Measurements from ENCODE around the gene FOXO6. TPM values are rescaled to one million over a fixed set of nuclear protein-coding genes. Genes with fewer than 3 reads are reported as not detected.

Gene FOXO6
- total RNA-seq, 1 experiment from 2014 or later = 6.1 TPM

- Histone ChIP-seq H3K4me1 (ENCODE audit: insufficient read depth, low read length, poor library complexity, severe bottlenecking) (no peaks in the 10 kb centered on the region), H3K27me3 (replicated peaks; ENCODE audit: insufficient read depth, low read depth, low read length, poor library complexity) (no peaks in the 10 kb centered on the region), H3K36me3 (ENCODE audit: insufficient read depth, low read length, poor library complexity, severe bottlenecking) (no peaks in the 10 kb centered on the region), H3K27ac (ENCODE audit: low read depth, low read length, poor library complexity, severe bottlenecking) (no peak overlapping the region), H3K9me3 (ENCODE audit: low read depth, low read length, poor library complexity, severe bottlenecking) (no peaks in the 10 kb centered on the region), H3K4me3 (ENCODE audit: low read depth, low read length, poor library complexity, severe bottlenecking) (no peak overlapping the region)
- DNase-seq (ENCODE audit: low spot score) = no peak
- TF ChIP-seq CTCF (conservative IDR thresholded peaks at IDR 0.05; ENCODE audit: low read depth, low read length) (no peak), EZH2 (IDR thresholded peaks at IDR 0.05; ENCODE audit: borderline replicate concordance, low read depth, low read length, poor library complexity, severe bottlenecking) (no peak)
- intact Hi-C loops (cut with micrococcal nuclease; ENCODE audit: unreplicated experiment) = no loop called here
- POLR2A ChIA-PET (ENCODE audit: low non-redundant PET) = no interaction called here
- BruUV-seq (replicated peaks) = no TSS peak
- CTCF ChIA-PET = no interaction called here
Observed at GRCh38 chr1:41412748-41413147, 51.5 kb downstream of the FOXO6 start.

- ChIA-PET POLR2A (ENCODE audit: low non-redundant PET) (no interaction called here), CTCF (no interaction called here)
- DNase-seq (ENCODE audit: low spot score) = no peak
- no peaks in the 10 kb centered on the region for H3K27me3 ChIP-seq (replicated peaks; ENCODE audit: insufficient read depth, low read depth, low read length, poor library complexity)
- intact Hi-C loops (cut with micrococcal nuclease; ENCODE audit: unreplicated experiment) = no loop called here
- H3K9me3 ChIP-seq (ENCODE audit: low read depth, low read length, poor library complexity, severe bottlenecking) = no peaks in the 10 kb centered on the region
- TF ChIP-seq EZH2 (IDR thresholded peaks at IDR 0.05; ENCODE audit: borderline replicate concordance, low read depth, low read length, poor library complexity, severe bottlenecking) (no peak), CTCF (conservative IDR thresholded peaks at IDR 0.05; ENCODE audit: low read depth, low read length) (no peak)
- H3K4me1 ChIP-seq (ENCODE audit: insufficient read depth, low read length, poor library complexity, severe bottlenecking) = no peaks in the 10 kb centered on the region
- no TSS peak for BruUV-seq (replicated peaks)
- no peaks in the 10 kb centered on the region for H3K36me3 ChIP-seq (ENCODE audit: insufficient read depth, low read length, poor library complexity, severe bottlenecking)
- H3K27ac ChIP-seq (ENCODE audit: low read depth, low read length, poor library complexity, severe bottlenecking) = no peak overlapping the region
- H3K4me3 ChIP-seq (ENCODE audit: low read depth, low read length, poor library complexity, severe bottlenecking) = no peak overlapping the region
Observed at GRCh38 chr1:41413748-41414281, 52.6 kb downstream of the FOXO6 start.

GRCh38 chr1:41414296-41414695 is 53.1 kb downstream of the FOXO6 start:
- no peaks in the 10 kb centered on the region for H3K36me3 ChIP-seq (ENCODE audit: insufficient read depth, low read length, poor library complexity, severe bottlenecking)
- no peaks in the 10 kb centered on the region for H3K9me3 ChIP-seq (ENCODE audit: low read depth, low read length, poor library complexity, severe bottlenecking)
- no peak overlapping the region for H3K4me3 ChIP-seq (ENCODE audit: low read depth, low read length, poor library complexity, severe bottlenecking)
- intact Hi-C loops (cut with micrococcal nuclease; ENCODE audit: unreplicated experiment) = no loop called here
- no peaks in the 10 kb centered on the region for H3K27me3 ChIP-seq (replicated peaks; ENCODE audit: insufficient read depth, low read depth, low read length, poor library complexity)
- TF ChIP-seq CTCF (conservative IDR thresholded peaks at IDR 0.05; ENCODE audit: low read depth, low read length) = no peak
- TF ChIP-seq EZH2 (IDR thresholded peaks at IDR 0.05; ENCODE audit: borderline replicate concordance, low read depth, low read length, poor library complexity, severe bottlenecking) = no peak
- no TSS peak for BruUV-seq (replicated peaks)
- ChIA-PET CTCF (no interaction called here), POLR2A (ENCODE audit: low non-redundant PET) (no interaction called here)
- H3K27ac ChIP-seq (ENCODE audit: low read depth, low read length, poor library complexity, severe bottlenecking) = no peak overlapping the region
- H3K4me1 ChIP-seq (ENCODE audit: insufficient read depth, low read length, poor library complexity, severe bottlenecking) = no peaks in the 10 kb centered on the region
- no peak for DNase-seq (ENCODE audit: low spot score)
